Ascending aorta (tissue), 2 donors: ENCODE measurements around the gene BAG5. TPM values are rescaled to one million over a fixed set of nuclear protein-coding genes. Genes with fewer than 3 reads are reported as not detected.
"Not testable (repeated sequence)": the region's sequence is repeated elsewhere in the genome, so short reads cannot be mapped to it uniquely, and the experiment has no call there.

Source experiments
- DNase-seq, 2 donors: peaks; one replicate each; pipeline ENCODE4 v3.0.0-alpha.2; 2019; ENCODE audit warnings: low spot score in 2 of 2
- H3K27ac ChIP-seq, 2 donors: fragments of 200-600 bp; sonication (generic); one replicate each; pipeline ENCODE4 v1.5.1; 2016 to 2017; ENCODE audit warnings: mild to moderate bottlenecking in 1 of 2
- H3K27me3 ChIP-seq: fragments of 200-600 bp; sonication (generic); one replicate; pipeline ENCODE4 v1.5.1; 2017
- H3K36me3 ChIP-seq, 2 donors: fragments of 200-600 bp; sonication (generic); one replicate each; pipeline ENCODE4 v1.5.1; 2016
- H3K4me1 ChIP-seq, 2 donors: fragments of 200-600 bp; sonication (generic); one replicate each; pipeline ENCODE4 v1.5.1; 2016 to 2017; ENCODE audit warnings: mild to moderate bottlenecking in 1 of 2
- H3K4me3 ChIP-seq, 2 donors: fragments of 200-600 bp; sonication (generic); one replicate each; pipeline ENCODE4 v1.5.1; 2016 to 2017; ENCODE audit warnings: mild to moderate bottlenecking in 1 of 2
- H3K9me3 ChIP-seq, 2 donors: fragments of 200-600 bp; sonication (generic); one replicate each; pipeline ENCODE4 v1.5.1; 2016
- intact Hi-C: fragments of 100-400 bp; cut with DNase I; formaldehyde crosslinking; loops from one replicate; pipeline ENCODE4 v1.15.1; 2023
- total RNA-seq: library from RNA; depleted of rRNA; stranded (reverse); fragments of >200 nt; gene quantifications from one replicate; pipeline ENCODE4 v1.1.0, GENCODE V29; 2016
- TF ChIP-seq, protein P1 (sequence below), 3 experiments: fragments of 200-600 bp in 2 of 3; fragments of 450-650 bp in 1 of 3; sonication (generic) in 2 of 3; IDR thresholded peaks; one replicate each; pipeline ENCODE4 v1.5.1; 2016 to 2019; ENCODE audit warnings: antibody characterized with exemption in 3 of 3, mild to moderate bottlenecking in 1 of 3, moderate library complexity in 1 of 3

BAG5 gene, protein sequence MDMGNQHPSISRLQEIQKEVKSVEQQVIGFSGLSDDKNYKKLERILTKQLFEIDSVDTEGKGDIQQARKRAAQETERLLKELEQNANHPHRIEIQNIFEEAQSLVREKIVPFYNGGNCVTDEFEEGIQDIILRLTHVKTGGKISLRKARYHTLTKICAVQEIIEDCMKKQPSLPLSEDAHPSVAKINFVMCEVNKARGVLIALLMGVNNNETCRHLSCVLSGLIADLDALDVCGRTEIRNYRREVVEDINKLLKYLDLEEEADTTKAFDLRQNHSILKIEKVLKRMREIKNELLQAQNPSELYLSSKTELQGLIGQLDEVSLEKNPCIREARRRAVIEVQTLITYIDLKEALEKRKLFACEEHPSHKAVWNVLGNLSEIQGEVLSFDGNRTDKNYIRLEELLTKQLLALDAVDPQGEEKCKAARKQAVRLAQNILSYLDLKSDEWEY
- total RNA-seq, result 7.1 TPM

DNA sequence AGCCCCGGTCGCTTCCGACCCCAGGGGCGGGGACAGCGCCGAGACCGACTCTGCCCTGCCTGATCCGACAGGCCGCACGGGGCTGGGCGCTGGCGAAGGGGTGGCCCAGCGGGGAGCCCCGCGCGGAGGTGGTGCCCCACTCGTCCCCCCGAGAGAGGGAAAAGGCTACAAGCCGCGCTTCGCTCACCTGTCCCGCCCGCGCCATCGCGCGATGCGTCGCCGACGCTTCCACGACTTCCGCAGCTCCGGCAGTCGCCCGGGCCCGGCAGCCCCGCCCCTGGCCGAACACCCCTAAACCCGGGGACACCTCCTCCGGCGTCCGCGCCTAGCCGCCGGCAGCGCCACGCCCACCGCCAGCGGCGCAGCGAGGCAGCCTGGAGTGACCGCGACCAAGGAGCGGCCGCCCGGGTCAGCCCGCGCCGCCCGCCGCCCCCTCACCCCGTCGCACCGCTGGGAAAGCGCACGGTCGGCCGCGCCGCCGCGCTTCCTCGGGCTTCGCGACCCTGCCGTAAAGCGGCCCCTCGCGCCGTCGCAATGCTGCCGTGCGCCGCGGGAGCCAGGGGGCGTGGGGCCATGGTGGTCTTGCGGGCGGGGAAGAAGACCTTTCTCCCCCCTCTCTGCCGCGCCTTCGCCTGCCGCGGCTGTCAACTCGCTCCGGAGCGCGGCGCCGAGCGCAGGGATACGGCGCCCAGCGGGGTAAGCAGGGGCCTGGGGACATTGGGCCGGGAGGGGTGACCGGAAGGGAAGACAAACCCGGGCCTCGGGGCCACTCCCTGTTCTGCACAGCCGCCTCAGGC lies at the start of gene BAG5, which contains the start of gene COA8:
Gene BAG5 (minus strand): TSS at position 229 of the 797 bp plus-strand sequence. CDS start 1,493 bp downstream, outside the sequence.
Gene COA8 (plus strand): TSS at position 532 of the 797 bp plus-strand sequence. CDS start 42 bp downstream, at position 574.
- H3K27me3 ChIP-seq, result no peaks in the 10 kb centered on the region
- H3K36me3 ChIP-seq, result peaks cover 18 to 25% of the 10 kb centered on the region in 2 donors
- peaks cover 16 to 46% of the 10 kb centered on the region in 2 donors for H3K4me1 ChIP-seq
- peak within 1 kb of the TSS; percentile 93 to 96 for H3K27ac ChIP-seq
- DNase-seq, result peak in 1 of 2 donors; percentile 90
- TF ChIP-seq, protein P1, sequence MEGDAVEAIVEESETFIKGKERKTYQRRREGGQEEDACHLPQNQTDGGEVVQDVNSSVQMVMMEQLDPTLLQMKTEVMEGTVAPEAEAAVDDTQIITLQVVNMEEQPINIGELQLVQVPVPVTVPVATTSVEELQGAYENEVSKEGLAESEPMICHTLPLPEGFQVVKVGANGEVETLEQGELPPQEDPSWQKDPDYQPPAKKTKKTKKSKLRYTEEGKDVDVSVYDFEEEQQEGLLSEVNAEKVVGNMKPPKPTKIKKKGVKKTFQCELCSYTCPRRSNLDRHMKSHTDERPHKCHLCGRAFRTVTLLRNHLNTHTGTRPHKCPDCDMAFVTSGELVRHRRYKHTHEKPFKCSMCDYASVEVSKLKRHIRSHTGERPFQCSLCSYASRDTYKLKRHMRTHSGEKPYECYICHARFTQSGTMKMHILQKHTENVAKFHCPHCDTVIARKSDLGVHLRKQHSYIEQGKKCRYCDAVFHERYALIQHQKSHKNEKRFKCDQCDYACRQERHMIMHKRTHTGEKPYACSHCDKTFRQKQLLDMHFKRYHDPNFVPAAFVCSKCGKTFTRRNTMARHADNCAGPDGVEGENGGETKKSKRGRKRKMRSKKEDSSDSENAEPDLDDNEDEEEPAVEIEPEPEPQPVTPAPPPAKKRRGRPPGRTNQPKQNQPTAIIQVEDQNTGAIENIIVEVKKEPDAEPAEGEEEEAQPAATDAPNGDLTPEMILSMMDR (IDR thresholded peaks at IDR 0.05), result peak in 2 of 3 experiments; percentile 9 to 28
- H3K9me3 ChIP-seq, result no peaks in the 10 kb centered on the region
- peak within 1 kb of the TSS; percentile 81 to 90 for H3K4me3 ChIP-seq
- intact Hi-C loops, result loop anchor here (2.0 to 5.0 kb wide), 2 partner anchors 66 to 155 kb away; partner anchors contain the start of genes KLC1, XRCC3 and ZFYVE21

DNA sequence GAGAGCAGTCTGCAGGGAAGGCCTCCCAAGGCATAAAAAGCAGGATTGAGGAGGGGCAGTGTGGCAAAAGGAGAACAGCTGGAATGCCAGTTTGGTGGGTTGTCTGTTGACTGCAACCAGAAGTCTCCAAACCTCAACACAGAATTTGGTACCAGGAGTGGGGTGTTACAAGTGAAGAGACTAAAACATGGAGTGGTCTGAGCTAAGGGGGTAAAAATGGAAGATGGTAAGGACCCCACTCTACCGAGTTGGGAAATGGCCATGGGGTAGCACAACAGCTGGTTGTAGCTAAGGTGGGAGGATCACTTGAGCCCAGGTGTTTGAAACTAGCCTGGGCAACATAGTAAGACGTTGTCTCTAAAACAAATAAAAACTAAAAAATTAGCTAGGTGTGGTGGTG lies 48.8 kb upstream of the BAG5 start:
- peaks cover 4 to 10% of the 10 kb centered on the region in 2 donors for H3K4me1 ChIP-seq
- H3K27me3 ChIP-seq, result no peaks in the 10 kb centered on the region
- H3K36me3 ChIP-seq, result no peaks in the 10 kb centered on the region
- no peak overlapping the region for H3K27ac ChIP-seq
- intact Hi-C loops, result no loop called here
- H3K4me3 ChIP-seq, result no peak overlapping the region
- no peak for DNase-seq
- H3K9me3 ChIP-seq, result peaks cover 0 to 6% of the 10 kb centered on the region in 2 donors
- TF ChIP-seq, protein P1 (IDR thresholded peaks at IDR 0.05), result no peak

DNA sequence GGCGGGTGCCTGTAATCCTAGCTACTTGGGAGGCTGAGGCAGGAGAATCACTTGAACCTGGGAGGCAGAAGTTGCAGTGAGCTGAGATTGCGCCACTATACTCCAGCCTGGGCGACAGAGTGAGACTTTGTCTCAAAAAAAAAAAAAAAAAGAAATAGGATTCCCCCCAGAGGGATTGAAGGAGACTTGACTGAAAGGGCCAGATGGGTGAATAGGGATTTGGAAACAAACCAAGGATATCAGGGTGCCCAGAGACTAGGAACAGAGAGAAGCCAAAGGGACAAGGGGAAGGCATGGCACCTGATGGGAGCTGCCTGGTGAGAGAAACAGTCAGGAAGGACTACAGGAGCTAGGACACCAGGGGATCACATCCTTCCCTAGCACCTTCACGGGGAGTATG lies 46.6 kb upstream of the BAG5 start:
- H3K27me3 ChIP-seq, H3K36me3 ChIP-seq, intact Hi-C loops, H3K27ac ChIP-seq, DNase-seq, H3K4me3 ChIP-seq, H3K9me3 ChIP-seq: not testable (repeated sequence)
- peaks cover 4 to 10% of the 10 kb centered on the region in 2 donors for H3K4me1 ChIP-seq

DNA sequence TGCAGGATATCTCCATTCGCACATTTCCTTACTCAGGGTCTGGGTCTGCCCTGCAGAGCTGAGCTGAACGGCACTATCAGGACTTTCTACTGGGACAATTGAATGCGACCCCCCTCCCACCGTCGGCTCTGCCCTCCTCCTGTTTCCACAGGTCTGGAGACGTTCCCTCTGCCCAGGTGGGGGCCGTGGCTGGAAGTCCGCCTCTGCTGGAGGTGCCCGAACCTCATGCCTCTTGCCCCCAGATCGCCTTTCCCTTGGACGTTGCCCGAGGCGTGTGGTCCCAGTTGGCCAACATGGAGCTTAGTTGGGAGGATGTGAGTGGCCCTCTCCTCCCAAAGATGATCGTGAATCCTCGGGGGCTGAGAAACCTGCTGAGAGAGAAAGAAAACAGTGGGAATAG lies 45.4 kb upstream of the BAG5 start:
- H3K36me3 ChIP-seq, result no peaks in the 10 kb centered on the region
- intact Hi-C loops, result no loop called here
- H3K9me3 ChIP-seq, result peaks cover 0 to 6% of the 10 kb centered on the region in 2 donors
- H3K27ac ChIP-seq, result no peak overlapping the region
- H3K4me3 ChIP-seq, result peak overlapping the region; percentile 36 to 45
- TF ChIP-seq, protein P1 (IDR thresholded peaks at IDR 0.05), result no peak
- no peak for DNase-seq
- no peaks in the 10 kb centered on the region for H3K27me3 ChIP-seq
- peaks cover 4 to 10% of the 10 kb centered on the region in 2 donors for H3K4me1 ChIP-seq

DNA sequence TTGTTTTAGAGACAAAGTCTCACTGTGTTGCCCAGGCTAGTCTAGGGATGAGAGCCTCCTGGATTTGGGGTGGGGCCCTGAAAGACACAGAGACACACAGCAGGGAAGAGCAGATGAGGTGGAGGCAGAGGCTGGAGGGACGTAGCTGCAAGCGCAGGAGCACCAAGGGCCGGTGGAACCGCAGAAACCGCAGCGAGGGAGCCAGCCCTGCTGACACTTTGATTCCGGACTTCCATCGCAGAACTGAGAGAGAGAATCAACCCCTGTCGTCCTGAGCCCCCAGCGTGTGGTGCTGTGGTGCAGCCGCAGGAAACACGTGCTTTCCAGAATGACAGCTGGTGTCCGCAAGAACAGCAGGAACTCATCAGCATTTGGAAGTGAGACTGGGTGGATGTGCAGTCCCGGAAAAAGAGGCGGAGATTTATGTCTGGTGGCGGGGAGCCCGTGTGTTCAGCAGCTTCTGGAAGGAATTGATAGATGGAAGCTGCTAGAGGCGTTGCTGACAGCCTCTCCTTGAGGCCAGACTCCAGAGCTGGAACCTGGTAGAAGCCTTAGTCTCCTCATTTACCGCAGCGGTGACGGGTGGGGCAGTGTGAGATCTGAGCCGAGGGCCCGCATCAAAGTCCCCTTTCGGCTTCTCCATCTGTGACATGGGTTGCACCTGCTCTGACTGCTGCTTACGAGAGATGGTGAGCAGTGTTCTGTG lies 44.7 kb upstream of the BAG5 start:
- intact Hi-C loops, result no loop called here
- peak overlapping the region; percentile 36 to 45 for H3K4me3 ChIP-seq
- H3K27ac ChIP-seq, result no peak overlapping the region
- peaks cover 0 to 6% of the 10 kb centered on the region in 2 donors for H3K9me3 ChIP-seq
- TF ChIP-seq, protein P1 (IDR thresholded peaks at IDR 0.05), result peak in 2 of 3 experiments; percentile 21 to 42
- H3K27me3 ChIP-seq, result no peaks in the 10 kb centered on the region
- no peaks in the 10 kb centered on the region for H3K36me3 ChIP-seq
- peaks cover 4 to 10% of the 10 kb centered on the region in 2 donors for H3K4me1 ChIP-seq
- peak in 1 of 2 donors; percentile 81 for DNase-seq
